ENCODE measurements around the gene FOXD3.

DNA sequence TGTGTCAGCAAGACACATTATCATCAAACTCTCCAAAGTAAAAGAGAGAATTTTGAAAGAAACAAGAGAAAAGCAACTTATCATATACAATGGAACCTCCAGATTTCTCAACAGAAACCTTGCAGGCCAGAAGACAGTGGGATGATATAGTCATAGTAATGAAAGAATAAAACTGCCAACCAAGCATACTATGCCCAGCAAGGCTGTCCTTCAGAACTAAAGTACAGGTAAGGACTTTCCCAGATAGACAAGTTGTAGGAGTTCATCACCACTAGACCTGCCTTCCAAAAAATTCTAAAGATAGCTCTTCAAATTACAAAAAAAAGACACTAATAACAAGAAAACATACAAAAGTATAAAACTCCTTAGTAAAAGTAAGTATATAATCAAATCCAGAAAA is 33.2 kb upstream of the FOXD3 start:
- TF ChIP-seq CTCF (IDR thresholded peaks at IDR 0.05) = no peak
- TF ChIP-seq POLR2AphosphoS5 (IDR thresholded peaks at IDR 0.05) = no peak
- TF ChIP-seq POLR2A (IDR thresholded peaks at IDR 0.05) = no peak
- TF ChIP-seq EP300 (IDR thresholded peaks at IDR 0.05) = no peak

All from upper lobe of left lung (tissue), 4 donors.